Heart left ventricle (tissue), 13 donors: Measurements from ENCODE around the gene DIP2C.

Experiments
- POLR2A ChIP-seq, 2 donors: fragments of 450-650 bp; IDR thresholded peaks; one replicate each; pipeline ENCODE4 v1.6.1; 2017; ENCODE audit warnings: antibody characterized with exemption in 2 of 2, mild to moderate bottlenecking in 2 of 2, moderate library complexity in 2 of 2
- TF ChIP-seq, protein P1 (sequence below), 12 donors: fragments of 200-600 bp; sonication (generic) in 4 of 12; IDR thresholded peaks; one replicate each; pipeline versions ENCODE4 v1.5.0 to v1.8.0; 2018 to 2022; ENCODE audit warnings: antibody characterized with exemption in 12 of 12, mild to moderate bottlenecking in 5 of 12
- donor health status: ischemic (EF 13 %, LVEDD 7.1; RV severe dilation, severe dysfunction).
- donor health status: DM: no; HTN: yes; CAD: no.
- donor health status: DM: no; HTN: no; CAD: no.
- donor health status: ischemic (EF 25% LVEDD 6.9; RV normal size, moderate dysfunction).
- donor health status: ischemic (EF 25% LVEDD 5.7; RV mildly dilated, moderate dysfunction).
- donor health status: ischemic (EF 35%, LVEDD 5.7; RV mildly dilated, moderate dysfunction).
- donor health status: nonischemic (EF 11% LVEDD 7.7; RV severe dilation, severe dysfunction).
- donor health status: DM: yes; HTN: yes; CAD: no.
- donor health status: PGD.
- donor health status: ischemic (EF 29% LVEDD 5.4; RV normal size, mild dysfunction).
- donor health status: nonischemic (EF 23%, LVEDD 6.1; RV moderate dilation, normal function).

DNA sequence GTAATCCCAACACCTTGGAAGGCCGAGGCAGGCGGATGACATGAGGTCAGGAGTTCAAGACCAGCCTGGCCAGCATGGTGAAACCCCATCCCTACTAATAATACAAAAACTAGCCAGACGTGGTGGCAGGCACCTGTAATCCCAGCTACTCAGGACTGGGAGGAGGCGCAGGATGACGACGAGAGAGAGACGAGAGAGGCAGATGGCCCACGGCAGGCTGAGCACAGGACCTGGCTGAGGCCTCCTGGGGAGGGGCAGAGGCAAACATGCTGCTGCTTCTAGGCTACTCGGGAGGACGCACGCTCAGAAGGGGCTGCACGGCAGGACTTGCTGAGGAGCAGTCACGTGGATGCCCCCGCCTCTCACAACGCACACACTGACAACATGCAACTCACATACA lies 22.4 kb downstream of the DIP2C start:
- no peak for TF ChIP-seq POLR2A (IDR thresholded peaks at IDR 0.05)
- TF ChIP-seq, protein P1, sequence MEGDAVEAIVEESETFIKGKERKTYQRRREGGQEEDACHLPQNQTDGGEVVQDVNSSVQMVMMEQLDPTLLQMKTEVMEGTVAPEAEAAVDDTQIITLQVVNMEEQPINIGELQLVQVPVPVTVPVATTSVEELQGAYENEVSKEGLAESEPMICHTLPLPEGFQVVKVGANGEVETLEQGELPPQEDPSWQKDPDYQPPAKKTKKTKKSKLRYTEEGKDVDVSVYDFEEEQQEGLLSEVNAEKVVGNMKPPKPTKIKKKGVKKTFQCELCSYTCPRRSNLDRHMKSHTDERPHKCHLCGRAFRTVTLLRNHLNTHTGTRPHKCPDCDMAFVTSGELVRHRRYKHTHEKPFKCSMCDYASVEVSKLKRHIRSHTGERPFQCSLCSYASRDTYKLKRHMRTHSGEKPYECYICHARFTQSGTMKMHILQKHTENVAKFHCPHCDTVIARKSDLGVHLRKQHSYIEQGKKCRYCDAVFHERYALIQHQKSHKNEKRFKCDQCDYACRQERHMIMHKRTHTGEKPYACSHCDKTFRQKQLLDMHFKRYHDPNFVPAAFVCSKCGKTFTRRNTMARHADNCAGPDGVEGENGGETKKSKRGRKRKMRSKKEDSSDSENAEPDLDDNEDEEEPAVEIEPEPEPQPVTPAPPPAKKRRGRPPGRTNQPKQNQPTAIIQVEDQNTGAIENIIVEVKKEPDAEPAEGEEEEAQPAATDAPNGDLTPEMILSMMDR (IDR thresholded peaks at IDR 0.05) = no peak
